Bronchial epithelial cell (primary cell): ENCODE data around the gene RAB5IF. TPM values are rescaled to one million over a fixed set of nuclear protein-coding genes. Genes with fewer than 3 reads are reported as not detected.

Experiments
- DNase-seq: peaks from one replicate; pipeline ENCODE4 v3.0.0-alpha.2; 2010; ENCODE audit warnings: low read depth
- FAIRE-seq: peaks from 2 replicates; lab custom pipeline; 2011; peaks lifted over from hg19 to GRCh38; lab: Jason Lieb, UNC
- H3K27me3 ChIP-seq: 2 replicates; pipeline ENCODE4 v1.5.1; 2011; ENCODE audit warnings: low read length; ENCODE audit not compliant: control insufficient read depth, insufficient read depth
- H3K36me3 ChIP-seq: 2 replicates; pipeline ENCODE4 v1.5.1; 2011; ENCODE audit warnings: low read length; ENCODE audit not compliant: control insufficient read depth, insufficient read depth
- H3K4me3 ChIP-seq: 2 replicates; pipeline ENCODE4 v1.5.1; 2011; ENCODE audit warnings: mild to moderate bottlenecking, low read depth, low read length, control low read depth
- total RNA-seq: library from RNA; depleted of rRNA; stranded (reverse); fragments of >200 nt; gene quantifications from 2 replicates; pipeline ENCODE4 v1.2.1, GENCODE V29; 2014
- TF ChIP-seq, protein P1 (sequence below): IDR thresholded peaks from 2 replicates; pipeline ENCODE4 v1.5.1; 2011; ENCODE audit warnings: mild to moderate bottlenecking, moderate library complexity, low read length, control low read depth, inconsistent platforms; ENCODE audit not compliant: insufficient read depth, severe bottlenecking

Gene RAB5IF
- total RNA-seq, 1 donor from 2014 or later, result 120 TPM

DNA sequence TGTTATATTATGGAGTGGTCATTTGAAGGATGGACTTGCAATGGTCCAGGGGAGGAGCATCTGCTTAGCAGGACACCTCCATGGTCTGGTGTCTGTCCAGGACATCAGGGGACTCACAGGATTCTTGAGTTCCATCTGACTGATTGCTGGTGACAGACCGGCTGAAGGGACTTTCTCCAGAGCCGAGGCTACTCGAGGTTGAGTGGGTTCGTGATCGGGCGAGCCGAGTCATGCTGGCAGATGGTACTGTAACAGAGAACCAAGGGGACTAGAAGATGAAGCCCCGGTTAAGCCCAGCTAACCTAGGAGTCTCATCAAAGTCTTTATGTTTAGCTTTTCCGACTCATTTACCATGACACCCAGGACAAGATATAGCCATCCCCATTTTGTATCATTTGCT lies 47.9 kb downstream of the RAB5IF start:
- DNase-seq (no peak), FAIRE-seq (peak; percentile 55)
- TF ChIP-seq, protein P1, sequence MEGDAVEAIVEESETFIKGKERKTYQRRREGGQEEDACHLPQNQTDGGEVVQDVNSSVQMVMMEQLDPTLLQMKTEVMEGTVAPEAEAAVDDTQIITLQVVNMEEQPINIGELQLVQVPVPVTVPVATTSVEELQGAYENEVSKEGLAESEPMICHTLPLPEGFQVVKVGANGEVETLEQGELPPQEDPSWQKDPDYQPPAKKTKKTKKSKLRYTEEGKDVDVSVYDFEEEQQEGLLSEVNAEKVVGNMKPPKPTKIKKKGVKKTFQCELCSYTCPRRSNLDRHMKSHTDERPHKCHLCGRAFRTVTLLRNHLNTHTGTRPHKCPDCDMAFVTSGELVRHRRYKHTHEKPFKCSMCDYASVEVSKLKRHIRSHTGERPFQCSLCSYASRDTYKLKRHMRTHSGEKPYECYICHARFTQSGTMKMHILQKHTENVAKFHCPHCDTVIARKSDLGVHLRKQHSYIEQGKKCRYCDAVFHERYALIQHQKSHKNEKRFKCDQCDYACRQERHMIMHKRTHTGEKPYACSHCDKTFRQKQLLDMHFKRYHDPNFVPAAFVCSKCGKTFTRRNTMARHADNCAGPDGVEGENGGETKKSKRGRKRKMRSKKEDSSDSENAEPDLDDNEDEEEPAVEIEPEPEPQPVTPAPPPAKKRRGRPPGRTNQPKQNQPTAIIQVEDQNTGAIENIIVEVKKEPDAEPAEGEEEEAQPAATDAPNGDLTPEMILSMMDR, result no peak
- Histone ChIP-seq H3K27me3 (no peaks in the 10 kb centered on the region), H3K4me3 (no peak overlapping the region), H3K36me3 (no peaks in the 10 kb centered on the region)

DNA sequence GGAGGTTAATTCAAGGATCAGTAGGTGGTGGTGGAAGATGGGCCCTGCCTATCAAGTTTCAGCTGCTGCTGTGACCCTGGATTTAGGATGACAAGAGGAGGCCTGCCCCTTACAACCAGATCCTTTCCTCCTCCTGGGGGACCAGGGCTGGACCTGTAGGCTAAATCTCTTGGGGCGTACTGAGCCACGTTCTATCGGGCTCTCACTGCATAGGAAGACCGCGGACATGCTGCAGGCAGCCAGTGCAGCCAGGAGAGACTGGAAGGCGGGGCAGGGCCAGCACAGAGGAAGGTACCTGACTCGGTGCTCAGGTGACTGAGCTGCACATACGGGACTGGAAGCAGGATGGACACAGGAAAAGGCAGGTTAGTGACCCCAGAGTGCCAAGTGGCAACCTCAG lies 48.9 kb downstream of the RAB5IF start:
- Histone ChIP-seq H3K27me3 (no peaks in the 10 kb centered on the region), H3K4me3 (no peak overlapping the region), H3K36me3 (no peaks in the 10 kb centered on the region)
- DNase-seq (no peak), FAIRE-seq (no peak)
- TF ChIP-seq, protein P1, result no peak

DNA sequence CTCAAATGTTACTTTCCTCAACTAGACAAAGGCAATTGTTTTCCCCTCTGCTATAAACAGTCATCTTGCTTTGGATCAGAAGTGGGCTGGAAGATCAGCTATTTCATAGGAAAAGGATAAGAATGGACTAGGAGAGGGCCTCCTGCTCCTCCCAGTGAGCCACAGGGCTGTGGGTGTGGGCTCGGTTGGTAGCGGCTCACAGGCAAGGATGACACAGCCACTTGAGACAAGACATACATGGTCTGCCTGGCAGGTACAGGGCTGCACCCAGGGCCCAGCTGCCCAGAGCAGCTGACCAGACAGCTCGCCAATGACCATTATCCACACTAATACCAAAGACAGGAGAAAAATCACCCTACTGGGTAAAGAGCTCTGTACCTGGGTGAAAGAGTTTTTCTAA lies 49.4 kb downstream of the RAB5IF start:
- Histone ChIP-seq H3K4me3 (no peak overlapping the region), H3K27me3 (no peaks in the 10 kb centered on the region), H3K36me3 (no peaks in the 10 kb centered on the region)
- FAIRE-seq, result no peak
- DNase-seq, result no peak
- TF ChIP-seq, protein P1, result no peak

DNA sequence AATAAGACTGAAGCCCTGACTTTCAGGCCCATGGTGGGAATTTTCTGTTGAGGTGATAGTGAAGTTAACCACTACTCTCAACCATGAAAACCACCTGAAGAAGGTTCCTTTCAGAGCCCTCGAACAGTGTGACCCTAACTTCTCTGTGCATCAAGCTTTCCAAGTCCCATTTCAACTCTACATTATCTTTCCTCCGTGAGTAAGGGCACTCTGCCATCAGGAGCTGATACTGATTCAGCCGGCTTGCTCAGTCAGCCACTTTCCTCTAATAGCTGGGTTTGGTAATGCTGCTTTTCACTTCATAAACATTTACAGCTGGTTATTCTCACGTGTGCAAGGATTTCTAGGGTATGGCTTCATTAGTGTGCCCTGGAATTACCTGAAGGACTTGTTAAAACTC lies 51.2 kb downstream of the RAB5IF start:
- Histone ChIP-seq H3K4me3 (no peak overlapping the region), H3K36me3 (no peaks in the 10 kb centered on the region), H3K27me3 (no peaks in the 10 kb centered on the region)
- DNase-seq (no peak), FAIRE-seq (peak; percentile 23)
- TF ChIP-seq, protein P1, result no peak

DNA sequence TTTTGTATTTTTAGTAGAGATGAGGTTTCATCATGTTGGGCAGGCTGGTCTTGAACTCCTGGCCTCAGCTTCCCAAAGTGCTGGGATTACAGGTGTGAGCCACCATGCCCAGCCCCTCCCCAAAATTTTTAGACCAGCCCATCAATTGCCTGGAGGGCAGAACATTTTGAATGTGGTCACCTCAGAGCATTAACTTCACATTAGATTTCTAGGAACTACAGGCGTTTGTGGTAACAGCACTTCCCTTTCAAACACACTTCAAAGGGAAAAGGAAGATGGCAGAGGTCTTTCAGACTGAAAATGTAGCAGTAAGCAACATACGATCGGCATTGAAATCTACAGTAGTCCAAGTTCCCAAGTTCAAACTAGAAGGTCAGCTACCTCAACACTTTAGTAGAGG lies 52.7 kb downstream of the RAB5IF start:
- H3K4me3 ChIP-seq, result no peak overlapping the region
- TF ChIP-seq, protein P1, result no peak
- no peak for DNase-seq
- H3K27me3 ChIP-seq, result no peaks in the 10 kb centered on the region
- H3K36me3 ChIP-seq, result no peaks in the 10 kb centered on the region
- no peak for FAIRE-seq

Other genes with a start within 250 kb of the RAB5IF start
- 0.53 and 0.90 TPM in 2 replicates for gene MYL9, start 64.3 kb upstream of the RAB5IF start, total RNA-seq
- 1.9 and 8.2 TPM in 2 replicates for gene TGIF2, start 32.2 kb upstream of the RAB5IF start, total RNA-seq
- not detected in 2 replicates for gene SLA2, start 40.4 kb downstream of the RAB5IF start, total RNA-seq
- gene NDRG3, start 140.3 kb downstream of the RAB5IF start, total RNA-seq, result 10.0 and 11.3 TPM in 2 replicates
- gene DSN1, start 168.0 kb downstream of the RAB5IF start, total RNA-seq, result 3.7 and 4.9 TPM in 2 replicates